HL-60/S4 (cell line): Measurements from ENCODE around the gene GANAB.

Experiments used
- in situ Hi-C: fragments of 300-500 bp; cut with MboI; formaldehyde crosslinking; loops from 2 replicates; pipeline ENCODE4 v1.14.3; 2022; ENCODE audit warnings: low sequenced_read_pairs

The GANAB gene

DNA sequence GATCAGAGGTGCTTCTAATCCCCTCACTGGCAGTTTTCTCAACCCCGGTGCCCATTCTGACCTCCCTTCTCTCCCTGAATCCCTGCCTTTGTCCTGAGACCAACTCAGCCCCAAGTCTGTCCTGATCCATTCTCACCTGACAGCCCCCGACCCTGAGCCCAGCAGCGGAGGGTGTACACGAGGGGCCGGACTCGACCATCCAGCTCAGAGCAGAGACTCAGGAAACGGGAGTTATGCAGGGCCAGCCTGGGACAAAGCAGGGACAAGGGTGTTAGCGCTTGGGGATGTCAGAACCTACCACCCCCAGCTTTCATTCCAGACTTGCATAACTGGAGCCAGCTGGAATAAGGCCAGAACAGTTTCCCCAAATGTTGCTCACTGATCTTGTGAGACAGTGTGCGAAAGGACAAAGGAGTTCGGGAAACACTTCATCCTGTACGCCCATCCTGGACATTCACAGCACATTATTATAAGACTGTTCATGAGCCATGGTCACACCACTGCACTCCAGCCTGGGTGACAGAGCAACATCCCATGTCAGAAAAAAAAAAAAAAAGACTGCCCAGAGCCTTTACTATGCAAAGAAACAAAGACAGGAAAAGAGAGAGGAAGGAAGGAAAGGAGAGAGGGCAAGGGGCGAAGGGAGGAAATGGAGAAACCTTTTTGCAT is 69.2 kb downstream of the GANAB start:
- in situ Hi-C loops, result no loop called here

DNA sequence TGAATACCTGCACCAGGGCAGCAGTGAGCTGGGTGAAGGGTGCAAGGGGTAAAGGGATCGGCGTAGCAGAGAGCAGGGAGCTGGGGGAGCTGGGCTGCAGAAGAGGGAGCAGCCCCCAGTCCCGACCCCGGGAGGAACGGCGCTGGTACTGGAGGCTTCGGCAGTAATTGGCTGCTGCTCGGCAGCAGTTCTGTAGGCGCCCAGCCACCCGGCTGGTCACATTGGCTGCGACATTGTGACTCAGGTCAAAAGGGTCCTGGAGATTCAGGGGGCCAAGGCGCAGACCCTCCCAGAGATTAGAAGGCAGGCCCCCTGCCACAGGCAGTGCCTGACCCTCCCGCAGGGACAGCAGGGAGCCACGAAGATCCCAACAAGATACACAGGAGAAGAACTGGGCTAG is 70.6 kb downstream of the GANAB start:
- in situ Hi-C loops, result no loop called here

DNA sequence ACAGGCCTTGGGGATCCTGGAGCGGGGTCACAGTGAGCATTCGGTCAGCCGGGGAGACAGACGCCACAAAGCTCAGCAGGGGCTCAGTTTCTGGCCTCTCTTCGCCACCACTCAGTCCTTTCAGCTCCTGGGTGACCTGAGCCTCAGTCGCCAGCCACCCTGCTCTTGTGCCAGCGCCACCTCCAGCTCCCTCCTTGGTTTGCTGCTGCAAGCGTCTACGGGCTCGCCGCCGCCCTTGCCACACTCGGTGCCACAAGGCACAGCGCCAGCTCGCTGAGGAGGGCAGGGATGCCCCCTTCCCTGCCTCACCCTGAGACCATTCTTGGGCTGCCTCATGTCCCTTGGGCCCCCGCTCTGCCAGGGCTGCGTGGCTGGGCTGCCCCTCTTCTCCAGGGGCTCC is 71.3 kb downstream of the GANAB start:
- in situ Hi-C loops, result no loop called here
